HCT116 (cell line): Measurements from ENCODE around the gene GRK5. TPM values are rescaled to one million over a fixed set of nuclear protein-coding genes. Genes with fewer than 3 reads are reported as not detected.

Experiments
- ATAC-seq: fragments of 200-7000 bp; cut with Tn5 transposase; 2 replicates; pipeline ENCODE4 v1.9.1; 2020; ENCODE audit warnings: mild to moderate bottlenecking, moderate library complexity
- BruUV-seq: library from RNA; stranded (reverse); fragments of 400-500 nt; replicated peaks from 2 replicates; lab custom pipeline; 2021; lab: Mats Ljungman, UMichigan
- CTCF ChIA-PET: fragments of 300-600 bp; sonication (Branson Sonifier 250); formaldehyde crosslinking; loops from one replicate; lab custom pipeline; 2021; ENCODE audit warnings: antibody characterized with exemption; lab: Charles Lee
- POLR2A ChIA-PET: fragments of 300-600, 350-600 bp; sonication (Branson Sonifier 250); formaldehyde crosslinking; loops from one replicate; lab custom pipeline; 2021; ENCODE audit warnings: antibody characterized with exemption; lab: Charles Lee
- RAD21 ChIA-PET, 2 experiments: fragments of 300-600 bp; sonication (Branson Sonifier 250); formaldehyde crosslinking; loops; one replicate each; lab custom pipeline; 2023; ENCODE audit warnings: low total read pairs in 2 of 2; ENCODE audit not compliant: uncharacterized antibody in 2 of 2, unreplicated experiment in 2 of 2, low non-redundant PET in 1 of 2; lab: Charles Lee
- DNase-seq: peaks from one replicate; pipeline ENCODE4 v3.0.0-alpha.2; 2010; ENCODE audit warnings: low read depth, low spot score
- H2AFZ ChIP-seq: fragments of 200-600 bp; shearing (Covaris generic), sonication (generic); 2 replicates; pipeline ENCODE4 v1.6.1; 2017; ENCODE audit warnings: low read depth, mixed run types, mixed read lengths, antibody characterized with exemption, low read length; ENCODE audit not compliant: poor library complexity, severe bottlenecking
- H3K27ac ChIP-seq: 2 replicates; pipeline ENCODE4 v1.5.1; 2012; ENCODE audit warnings: low read depth, low read length
- H3K27me3 ChIP-seq: fragments of 200-600 bp; sonication (generic); 2 replicates; pipeline ENCODE4 v1.6.1; 2016; ENCODE audit warnings: mixed run types, low read length, mixed read lengths; ENCODE audit not compliant: insufficient read depth
- H3K36me3 ChIP-seq, 2 experiments: fragments of 200-500 bp in 1 of 2; fragments of 200-600 bp in 1 of 2; sonication (Bioruptor generic) in 1 of 2; sonication (generic) in 1 of 2; 2 replicates each; pipeline versions ENCODE4 v1.5.1 to v1.6.1; 2014 to 2016; ENCODE audit warnings: low read length in 2 of 2, inconsistent platforms in 1 of 2, mixed read lengths in 1 of 2, mixed run types in 1 of 2; ENCODE audit not compliant: insufficient read depth in 2 of 2, control insufficient read depth in 1 of 2
- H3K4me1 ChIP-seq, 2 experiments: fragments of 200-600 bp in 1 of 2; sonication (generic) in 1 of 2; 2 replicates each; pipeline versions ENCODE4 v1.5.1 to v1.6.1; 2012 to 2017; ENCODE audit warnings: low read length in 2 of 2, inconsistent platforms in 1 of 2, mild to moderate bottlenecking in 1 of 2, mixed read lengths in 1 of 2, mixed run types in 1 of 2, moderate library complexity in 1 of 2; ENCODE audit not compliant: insufficient read depth in 2 of 2, control insufficient read depth in 1 of 2
- H3K4me2 ChIP-seq: fragments of 200-600 bp; sonication (generic); 2 replicates; pipeline ENCODE4 v1.6.1; 2017; ENCODE audit warnings: mixed run types, low read length, mixed read lengths
- H3K4me3 ChIP-seq, 2 experiments: fragments of 200-600 bp in 1 of 2; sonication (generic) in 1 of 2; replicated peaks in 1 of 2; 2 replicates each; pipeline ENCODE4 v1.5.1; 2011 to 2016; ENCODE audit warnings: low read length in 2 of 2, control low read depth in 1 of 2, low read depth in 1 of 2, mild to moderate bottlenecking in 1 of 2, mixed read lengths in 1 of 2, mixed run types in 1 of 2
- H3K79me2 ChIP-seq: fragments of 200-600 bp; sonication (generic); 2 replicates; pipeline ENCODE4 v1.6.1; 2017; ENCODE audit warnings: mild to moderate bottlenecking, mixed run types, low read length, moderate library complexity, mixed read lengths; ENCODE audit not compliant: insufficient read depth
- H3K9ac ChIP-seq: fragments of 200-600 bp; sonication (generic); 2 replicates; pipeline ENCODE4 v1.6.1; 2016; ENCODE audit warnings: low read length, mixed read lengths
- H3K9me2 ChIP-seq: fragments of 200-600 bp; sonication (generic), shearing (Covaris generic); 2 replicates; pipeline ENCODE4 v1.6.1; 2017; ENCODE audit warnings: mixed run types, mild to moderate bottlenecking, moderate library complexity; ENCODE audit not compliant: insufficient read depth
- H3K9me3 ChIP-seq, 2 experiments: fragments of 200-500 bp in 1 of 2; fragments of 200-600 bp in 1 of 2; sonication (Bioruptor generic) in 1 of 2; sonication (generic) in 1 of 2; 2 replicates each; pipeline ENCODE4 v1.6.1; 2014 to 2017; ENCODE audit warnings: low read length in 2 of 2, mixed read lengths in 2 of 2, inconsistent platforms in 1 of 2, low read depth in 1 of 2, mild to moderate bottlenecking in 1 of 2, mixed run types in 1 of 2, moderate library complexity in 1 of 2; ENCODE audit not compliant: control insufficient read depth in 1 of 2, insufficient read depth in 1 of 2
- H4K20me1 ChIP-seq: fragments of 200-600 bp; sonication (generic), shearing (Covaris generic); 2 replicates; pipeline ENCODE4 v1.6.1; 2017; ENCODE audit warnings: mixed run types, mild to moderate bottlenecking, moderate library complexity; ENCODE audit not compliant: insufficient read depth
- EGR1 ChIP-seq: IDR thresholded peaks from 2 replicates; pipeline ENCODE4 v1.6.1; 2012; ENCODE audit warnings: low read depth
- POLR2AphosphoS5 ChIP-seq: IDR thresholded peaks from 2 replicates; pipeline ENCODE4 v1.6.1; 2011; ENCODE audit warnings: mild to moderate bottlenecking, low read depth, low read length, moderate library complexity
- RAD21 ChIP-seq: IDR thresholded peaks from 2 replicates; pipeline ENCODE4 v1.6.1; 2012; ENCODE audit warnings: low read depth, mild to moderate bottlenecking
- SIN3A ChIP-seq: IDR thresholded peaks from 2 replicates; pipeline ENCODE4 v1.6.1; 2012; ENCODE audit warnings: low read depth
- TCF7L2 ChIP-seq: IDR thresholded peaks from 2 replicates; pipeline ENCODE4 v1.7.0; 2011; ENCODE audit warnings: borderline replicate concordance, inconsistent platforms; ENCODE audit not compliant: insufficient read depth, insufficient read length; ENCODE audit errors: extremely low read depth
- ZFX ChIP-seq: fragments of 450-650 bp; IDR thresholded peaks from 2 replicates; pipeline ENCODE4 v1.6.1; 2017
- intact Hi-C: fragments of 100-400 bp; cut with micrococcal nuclease; formaldehyde crosslinking; loops from 2 replicates; pipeline ENCODE4 v1.10.0; 2022
- total RNA-seq: library from RNA; stranded (reverse); gene quantifications from one replicate; pipeline ENCODE4 v1.2.1, GENCODE V29; 2021; ENCODE audit not compliant: unreplicated experiment
- TF ChIP-seq, protein P1 (sequence below), 3 experiments: fragments of 200-600 bp in 1 of 3; sonication (generic) in 1 of 3; IDR thresholded peaks in 2 of 3; conservative IDR thresholded peaks in 1 of 3; 2 replicates each; pipeline ENCODE4 v1.5.1; 2012 to 2017; ENCODE audit warnings: low read depth in 2 of 3, low read length in 2 of 3, antibody characterized with exemption in 1 of 3, borderline replicate concordance in 1 of 3, control low read depth in 1 of 3, mild to moderate bottlenecking in 1 of 3, mixed read lengths in 1 of 3, mixed run types in 1 of 3, moderate library complexity in 1 of 3; ENCODE audit not compliant: insufficient read depth in 1 of 3

The GRK5 gene
- total RNA-seq, 1 experiment from 2014 or later, result 7.3 TPM

DNA sequence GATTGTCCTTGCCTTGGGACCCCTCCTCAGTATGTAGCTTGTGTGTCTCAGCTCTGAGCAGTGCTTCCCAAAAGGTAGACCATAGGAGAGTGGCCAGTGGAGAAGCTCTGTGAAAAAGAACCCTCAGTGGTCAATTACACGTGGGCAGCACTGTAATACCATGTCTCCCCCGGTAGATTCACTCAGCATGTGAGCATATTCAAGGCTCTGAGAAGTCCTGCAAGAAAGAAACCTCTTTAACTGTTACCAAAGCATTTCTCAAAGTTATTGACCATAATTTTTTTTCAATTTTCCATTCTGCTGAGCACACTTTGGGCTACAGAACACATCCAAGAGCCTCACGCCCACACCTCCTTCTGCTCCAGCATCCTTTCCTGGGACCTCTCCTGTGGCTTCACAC, 192.1 kb downstream of the GRK5 start:
- ATAC-seq (no peak), DNase-seq (no peak)
- no peaks in the 10 kb centered on the region for H3K9me3 ChIP-seq
- no peak overlapping the region for H3K4me2 ChIP-seq
- ChIA-PET RAD21 (no interaction called here), CTCF (interaction anchor here (1.3 kb wide), 1 partner anchor 193 kb away, joined by 3 read pairs; the partner anchor contains the start of gene GRK5), POLR2A (no interaction called here)
- no peak overlapping the region for H3K4me3 ChIP-seq
- no peak for TF ChIP-seq RAD21
- no peak for TF ChIP-seq TCF7L2
- no peak for TF ChIP-seq ZFX
- TF ChIP-seq, protein P1, sequence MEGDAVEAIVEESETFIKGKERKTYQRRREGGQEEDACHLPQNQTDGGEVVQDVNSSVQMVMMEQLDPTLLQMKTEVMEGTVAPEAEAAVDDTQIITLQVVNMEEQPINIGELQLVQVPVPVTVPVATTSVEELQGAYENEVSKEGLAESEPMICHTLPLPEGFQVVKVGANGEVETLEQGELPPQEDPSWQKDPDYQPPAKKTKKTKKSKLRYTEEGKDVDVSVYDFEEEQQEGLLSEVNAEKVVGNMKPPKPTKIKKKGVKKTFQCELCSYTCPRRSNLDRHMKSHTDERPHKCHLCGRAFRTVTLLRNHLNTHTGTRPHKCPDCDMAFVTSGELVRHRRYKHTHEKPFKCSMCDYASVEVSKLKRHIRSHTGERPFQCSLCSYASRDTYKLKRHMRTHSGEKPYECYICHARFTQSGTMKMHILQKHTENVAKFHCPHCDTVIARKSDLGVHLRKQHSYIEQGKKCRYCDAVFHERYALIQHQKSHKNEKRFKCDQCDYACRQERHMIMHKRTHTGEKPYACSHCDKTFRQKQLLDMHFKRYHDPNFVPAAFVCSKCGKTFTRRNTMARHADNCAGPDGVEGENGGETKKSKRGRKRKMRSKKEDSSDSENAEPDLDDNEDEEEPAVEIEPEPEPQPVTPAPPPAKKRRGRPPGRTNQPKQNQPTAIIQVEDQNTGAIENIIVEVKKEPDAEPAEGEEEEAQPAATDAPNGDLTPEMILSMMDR (IDR thresholded peaks at IDR 0.05 in 2 of 3, conservative IDR thresholded peaks at IDR 0.05 in 1 of 3; ENCODE audit: borderline replicate concordance in 1 of 3, insufficient read depth in 1 of 3, low read depth in 2 of 3, low read length in 2 of 3), result no peak
- no peak for TF ChIP-seq SIN3A
- no peak for TF ChIP-seq POLR2AphosphoS5
- no peak for TF ChIP-seq EGR1
- H3K36me3 ChIP-seq, result no peaks in the 10 kb centered on the region
- no peaks in the 10 kb centered on the region for H3K9me2 ChIP-seq
- no peaks in the 10 kb centered on the region for H3K27me3 ChIP-seq
- H3K4me1 ChIP-seq, result peaks cover 8 to 15% of the 10 kb centered on the region in 2 experiments; a peak in 3 of 4 replicates
- no peak overlapping the region for H3K27ac ChIP-seq
- intact Hi-C loops, result no loop called here
- no peak overlapping the region for H2AFZ ChIP-seq
- no TSS peak for BruUV-seq
- H3K9ac ChIP-seq, result no peak overlapping the region
- H4K20me1 ChIP-seq, result no peaks in the 10 kb centered on the region
- no peaks in the 10 kb centered on the region for H3K79me2 ChIP-seq
